HT1080 (cell line): Measurements from ENCODE around the gene ADGRL2. TPM values are rescaled to one million over a fixed set of nuclear protein-coding genes. Genes with fewer than 3 reads are reported as not detected.
A peak's percentile ranks its signal among the peaks of the same experiment; 100 is the strongest.
"Not testable (repeated sequence)": the region's sequence is repeated elsewhere in the genome, so short reads cannot be mapped to it uniquely, and the experiment has no call there.

Experiments used
- DNase-seq: peaks from one replicate; pipeline ENCODE4 v3.0.0-alpha.2; 2015; ENCODE audit warnings: low read depth
- total RNA-seq: library from RNA; depleted of rRNA; stranded (reverse); fragments of >200 nt; shearing (Covaris generic); gene quantifications from 2 replicates; pipeline ENCODE4 v1.2.3, GENCODE V29; 2014

Gene ADGRL2
- total RNA-seq, 1 experiment from 2014 or later, result 27.2 TPM

- DNase-seq, result no peak
These were observed 45.9 kb downstream of the ADGRL2 start for GRCh38 chr1:81846630-81847029.

- no peak for DNase-seq
These were observed 46.3 kb downstream of the ADGRL2 start for GRCh38 chr1:81847063-81847462.

DNA sequence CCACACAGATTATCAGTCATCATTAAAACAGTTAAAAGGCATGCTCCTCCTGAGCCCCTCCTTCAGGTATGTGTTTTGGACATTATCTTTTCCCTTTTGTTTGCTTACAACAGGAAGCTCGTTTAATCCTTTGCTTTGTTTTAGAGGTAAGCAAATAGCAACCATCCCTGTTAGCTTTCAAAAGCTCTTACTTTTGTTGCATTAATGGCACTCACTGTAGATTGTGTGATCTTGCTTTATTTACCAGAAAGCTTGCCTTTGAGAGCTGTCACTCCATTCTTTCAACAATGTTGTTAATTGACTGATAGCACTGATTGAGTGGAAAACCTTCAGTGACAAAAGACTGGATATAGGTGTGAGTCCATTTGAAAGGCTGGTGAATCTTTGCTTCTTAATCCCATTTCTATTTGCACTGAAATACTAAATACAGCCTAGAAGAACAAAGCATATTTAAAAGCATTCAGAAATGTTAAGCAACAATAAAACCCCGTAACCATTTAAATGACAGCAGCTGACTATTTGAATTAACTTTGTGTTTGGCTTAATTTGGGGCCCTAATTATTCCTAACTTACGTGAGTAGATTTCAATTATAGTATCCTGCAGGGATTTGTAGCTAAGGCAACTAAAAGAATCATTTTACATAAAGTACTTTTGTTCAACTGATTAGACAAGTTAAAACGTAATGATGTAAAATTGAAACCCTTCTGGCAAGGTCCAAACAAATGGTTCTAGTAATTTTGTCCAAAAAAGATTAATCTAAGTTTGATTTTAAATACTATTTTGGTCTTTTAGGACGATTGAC lies 48.3 kb downstream of the ADGRL2 start:
- no peak for DNase-seq

DNA sequence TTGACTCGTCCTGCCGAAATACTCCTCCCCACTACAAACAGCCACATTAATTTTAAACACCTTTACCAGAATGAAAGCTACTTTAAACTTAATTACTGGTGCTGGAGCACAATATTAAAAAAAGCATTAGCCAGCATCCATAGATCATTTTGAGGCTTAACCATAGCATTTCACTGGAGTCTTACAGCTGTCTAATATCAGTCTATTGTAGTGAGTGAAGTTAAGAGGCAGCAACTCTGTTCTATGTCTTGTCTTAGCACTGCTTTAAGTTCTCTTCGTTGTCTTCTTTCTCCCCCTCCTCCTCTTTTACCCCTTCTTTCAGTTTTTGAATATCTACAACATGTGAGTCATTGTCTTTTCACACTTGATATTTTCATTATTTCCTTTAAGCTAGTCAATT lies 49.3 kb downstream of the ADGRL2 start:
- no peak for DNase-seq

GRCh38 chr1:81850495-81850894 lies 49.8 kb downstream of the ADGRL2 start:
- DNase-seq, result no peak

- no peak for DNase-seq
These were observed 50.5 kb downstream of the ADGRL2 start for GRCh38 chr1:81851217-81851616.

GRCh38 chr1:81852961-81853360 lies 52.2 kb downstream of the ADGRL2 start:
- no peak for DNase-seq

DNA sequence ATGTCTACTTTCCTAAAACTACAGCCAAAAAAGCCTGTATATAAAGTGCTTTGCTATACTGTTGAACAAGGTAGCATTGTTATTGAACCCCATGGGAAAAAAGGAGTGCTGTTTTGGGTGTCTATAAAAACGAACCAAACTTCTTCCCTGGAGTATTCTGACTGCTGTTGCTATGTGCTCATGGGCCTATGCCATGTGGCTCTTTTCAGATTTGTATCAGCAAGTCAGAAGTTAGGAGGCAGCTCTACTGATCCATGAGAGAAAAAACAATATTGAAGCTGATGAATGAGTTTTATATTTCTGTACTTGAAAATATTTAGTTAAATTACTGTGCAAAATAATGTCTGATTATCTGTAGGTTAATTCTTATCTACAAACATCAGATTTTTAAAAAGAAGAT lies 66.5 kb downstream of the ADGRL2 start:
- DNase-seq, result no peak

GRCh38 chr1:81869307-81869706 lies 68.6 kb downstream of the ADGRL2 start:
- DNase-seq, result no peak

GRCh38 chr1:81871091-81871490 lies 70.4 kb downstream of the ADGRL2 start:
- not testable (repeated sequence) for DNase-seq

DNA sequence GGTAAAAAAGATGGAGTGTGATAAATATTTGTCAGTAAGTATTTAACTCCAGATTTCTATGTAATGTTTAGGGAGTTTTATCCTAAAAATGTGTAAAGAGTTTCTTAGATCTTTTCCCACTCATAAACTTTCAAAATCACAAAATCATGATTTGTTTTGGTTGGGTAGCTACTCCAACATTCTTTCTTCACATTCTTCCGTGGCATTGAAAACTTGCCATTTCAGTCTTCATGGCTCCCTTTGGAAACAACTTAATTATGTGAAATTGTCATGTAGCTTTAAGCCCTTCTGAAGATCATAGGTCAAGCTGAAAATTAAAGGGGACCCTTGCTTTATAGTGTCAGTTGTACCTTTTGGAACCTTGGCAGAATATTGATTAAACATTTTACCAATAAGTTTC lies 73.2 kb downstream of the ADGRL2 start:
- DNase-seq, result no peak

DNA sequence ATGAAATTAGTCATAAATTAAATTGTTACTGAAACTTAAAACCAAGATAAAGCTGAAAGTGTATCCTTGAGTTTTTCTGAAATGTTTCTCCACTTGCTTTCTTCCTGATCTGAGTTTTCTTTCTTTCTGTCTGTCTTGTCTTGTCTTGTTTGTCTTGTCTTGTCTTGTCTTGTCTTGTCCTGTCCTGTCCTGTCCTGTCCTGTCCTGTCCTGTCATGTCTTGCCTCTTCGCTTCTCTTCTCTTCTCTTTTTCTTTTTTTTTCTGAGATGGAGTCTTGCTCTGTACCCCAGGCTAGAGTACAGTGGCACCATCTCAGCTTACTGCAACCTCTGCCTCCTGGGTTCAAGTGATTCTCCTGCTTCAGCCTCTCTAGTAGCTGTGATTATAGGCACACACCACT lies 73.7 kb downstream of the ADGRL2 start:
- DNase-seq, result no peak

GRCh38 chr1:81874940-81875339 lies 74.2 kb downstream of the ADGRL2 start:
- DNase-seq, result no peak

DNA sequence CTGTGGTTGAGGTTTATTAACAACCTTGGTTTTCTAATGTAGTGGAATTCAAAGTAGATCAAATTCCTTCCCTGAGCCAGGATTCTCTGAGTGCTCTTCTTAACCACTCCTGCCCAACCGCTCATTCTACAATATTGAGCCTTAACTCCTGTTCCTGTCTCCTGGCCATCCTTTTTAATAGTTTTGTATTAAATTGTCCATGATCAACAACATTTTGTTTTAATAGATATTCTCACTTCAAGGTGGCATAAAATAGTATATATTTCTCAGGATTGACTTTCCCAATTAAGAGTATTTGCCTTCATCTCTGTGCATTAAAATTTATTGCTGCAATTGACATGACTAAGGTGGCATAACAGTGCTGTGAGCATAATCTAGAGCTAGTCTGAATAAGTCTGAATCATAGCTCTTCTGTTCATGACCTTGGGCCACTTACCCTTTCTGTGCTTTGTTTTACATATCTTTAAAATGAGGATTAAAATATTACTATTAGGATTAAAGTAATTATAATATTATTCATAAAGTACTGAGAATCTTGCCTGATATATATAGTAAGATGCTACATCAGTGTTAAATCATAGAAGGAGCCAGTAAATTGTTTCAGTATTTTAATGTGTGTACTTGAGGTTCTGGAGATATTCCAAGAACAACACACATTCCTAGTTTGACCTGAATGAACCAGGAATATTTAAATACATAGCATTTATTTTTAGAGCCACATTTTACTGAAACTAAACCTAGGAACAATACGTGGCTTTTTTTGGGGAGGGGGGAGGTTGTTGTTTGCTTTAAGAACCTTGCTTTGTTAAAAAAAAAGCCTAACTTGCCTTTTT lies 76.4 kb downstream of the ADGRL2 start:
- DNase-seq, result peak; percentile 56

DNA sequence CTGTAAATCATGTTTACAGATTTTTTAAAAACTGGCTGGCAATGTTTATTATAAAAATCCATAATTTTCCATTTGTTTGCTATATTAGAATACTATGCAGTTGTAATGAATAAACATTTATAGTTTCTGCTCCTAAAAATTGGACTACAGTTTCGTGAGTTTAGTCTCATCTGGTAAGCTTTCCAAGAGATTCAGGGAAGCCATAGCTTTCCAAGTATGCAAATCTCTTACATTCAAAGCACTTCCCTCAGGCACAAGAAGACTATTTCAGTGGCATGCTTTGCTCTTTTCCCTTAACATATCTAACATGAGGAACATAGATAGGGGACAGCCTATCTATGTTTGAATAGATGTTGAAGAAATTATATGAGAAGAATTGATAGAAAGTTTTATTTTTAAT lies 77.2 kb downstream of the ADGRL2 start:
- DNase-seq, result no peak

DNA sequence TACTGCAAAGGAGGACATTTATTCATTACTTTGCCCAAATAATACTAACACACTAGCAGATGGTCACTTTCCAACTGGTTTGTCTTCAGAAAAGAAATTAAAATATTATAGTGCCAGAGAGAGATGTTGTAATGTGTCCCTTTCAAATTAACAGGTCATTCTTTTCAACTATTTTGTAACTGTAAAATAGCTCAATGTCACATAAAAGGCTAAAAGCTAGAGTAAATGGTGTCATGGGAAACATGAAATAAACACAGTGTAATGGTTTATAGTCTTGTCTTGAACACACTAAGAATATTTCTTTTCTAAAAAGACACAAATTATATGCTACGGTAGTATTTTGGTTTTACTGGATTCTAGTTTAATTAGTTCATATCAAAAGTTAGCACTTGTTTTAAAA lies 77.8 kb downstream of the ADGRL2 start:
- DNase-seq, result no peak

DNA sequence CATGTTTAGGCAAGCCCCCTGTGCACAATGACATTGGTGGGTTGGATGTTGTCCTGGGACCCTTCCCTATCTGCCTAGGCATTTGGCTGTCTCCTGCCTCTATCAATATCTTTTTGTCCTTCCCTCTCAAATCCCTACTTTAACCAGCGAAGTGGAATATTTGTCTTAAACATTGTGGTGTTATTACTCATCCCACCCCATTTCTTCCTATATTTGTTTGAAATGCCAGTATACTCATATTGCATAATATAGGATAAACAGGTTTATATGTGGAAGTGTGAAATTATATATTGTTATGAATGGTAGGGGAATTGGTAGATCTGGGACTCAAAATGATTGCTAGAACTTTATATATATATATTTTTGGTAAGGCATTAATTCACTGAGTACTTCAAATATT lies 80.0 kb downstream of the ADGRL2 start:
- no peak for DNase-seq

DNA sequence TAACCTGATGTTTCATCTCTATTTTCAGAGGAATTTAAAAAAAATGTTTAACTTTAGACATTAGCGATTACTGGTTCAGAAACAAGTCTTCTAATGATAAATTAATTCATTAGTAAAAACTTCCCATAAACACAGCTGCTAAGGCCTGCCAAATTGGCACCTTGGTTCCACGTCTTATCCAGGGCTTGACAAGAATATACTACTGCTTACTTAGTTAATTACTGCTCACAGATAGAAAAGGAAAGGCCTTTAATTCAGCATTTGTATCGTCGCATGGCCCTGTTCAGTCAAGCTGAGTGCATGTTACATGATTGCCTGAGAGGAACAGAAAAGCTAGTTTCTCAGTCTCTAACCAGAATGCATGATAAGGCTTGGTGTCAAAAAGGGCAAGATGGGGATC lies 84.6 kb downstream of the ADGRL2 start:
- DNase-seq, result no peak

GRCh38 chr1:81886292-81886691 lies 85.6 kb downstream of the ADGRL2 start:
- DNase-seq, result not testable (repeated sequence)

DNA sequence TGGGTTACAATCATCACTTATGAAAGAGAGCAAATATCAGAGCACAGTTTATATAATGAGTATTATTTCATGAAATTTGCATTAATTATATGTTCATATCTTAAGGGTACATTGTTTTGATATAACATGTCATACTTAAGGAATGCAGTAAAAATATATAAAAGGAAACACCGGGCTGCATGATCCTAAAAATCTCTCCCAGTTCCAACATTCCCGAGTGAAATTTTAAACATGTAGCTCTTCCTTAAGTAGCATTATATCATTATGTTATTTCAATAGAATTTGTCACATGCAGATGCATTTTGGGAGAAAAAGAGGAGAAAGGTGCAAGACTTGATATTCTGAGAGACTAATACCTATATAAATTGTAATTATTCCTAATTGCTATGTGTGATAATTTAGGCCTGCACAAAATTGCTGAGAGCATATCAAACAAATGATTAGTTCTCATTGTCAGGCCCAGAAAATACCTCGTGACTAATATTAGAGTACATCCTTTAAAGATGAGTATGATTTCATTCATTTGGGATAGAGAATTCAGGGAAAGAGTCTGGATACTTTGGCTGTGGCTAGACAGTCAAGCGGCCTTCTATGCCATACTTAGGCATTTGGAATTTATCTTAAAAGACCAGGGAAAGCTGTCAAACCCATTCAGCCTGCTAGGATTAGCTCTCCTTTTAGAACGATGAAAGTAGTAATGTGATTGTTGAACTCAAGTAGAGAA lies 86.8 kb downstream of the ADGRL2 start:
- DNase-seq, result no peak

GRCh38 chr1:81889166-81889565 lies 88.4 kb downstream of the ADGRL2 start:
- no peak for DNase-seq

- DNase-seq, result no peak
These were observed 94.1 kb downstream of the ADGRL2 start for GRCh38 chr1:81894867-81895266.
